ENCODE measurements around the gene ELOVL4.
A peak's percentile ranks its signal among the peaks of the same experiment; 100 is the strongest.

Gene ELOVL4

DNA sequence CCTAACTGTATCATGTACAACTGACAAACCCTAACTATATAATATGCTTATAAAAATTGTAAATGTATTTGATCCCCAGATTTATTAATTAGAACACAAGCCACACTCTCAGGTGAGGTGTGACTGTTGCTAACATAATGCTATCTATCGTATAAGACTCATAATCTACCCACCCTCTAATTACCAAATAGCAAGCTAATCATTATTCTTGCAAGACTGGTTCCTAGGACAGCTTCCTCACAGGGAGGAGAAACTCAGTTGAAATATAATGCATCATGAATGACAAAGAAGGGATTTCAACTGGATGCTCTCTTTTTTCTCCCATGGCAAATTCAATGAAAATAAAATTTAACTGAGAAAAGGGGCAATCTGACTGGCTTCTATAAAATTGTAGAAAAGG, 35.4 kb downstream of the ELOVL4 start:
- no peak for DNase-seq

DNA sequence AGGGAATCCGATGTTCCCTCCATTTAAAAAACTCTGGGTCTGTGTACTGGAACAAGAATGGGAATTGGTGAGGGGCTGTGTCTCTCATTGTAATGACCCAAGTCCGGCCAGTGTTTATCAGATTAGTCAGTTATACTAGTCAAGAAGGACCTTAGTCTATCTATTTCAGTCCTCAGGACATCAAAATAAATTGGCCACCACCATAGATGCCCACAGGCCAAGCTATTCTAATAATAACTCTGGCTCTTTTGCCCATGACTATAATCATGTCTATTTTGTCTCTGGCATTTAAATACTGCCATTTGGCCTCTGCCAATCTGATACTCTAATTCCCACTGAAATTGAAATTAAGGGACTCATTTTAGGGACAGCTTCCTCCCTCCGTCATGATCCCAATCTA, 37.8 kb downstream of the ELOVL4 start:
- DNase-seq = no peak

DNA sequence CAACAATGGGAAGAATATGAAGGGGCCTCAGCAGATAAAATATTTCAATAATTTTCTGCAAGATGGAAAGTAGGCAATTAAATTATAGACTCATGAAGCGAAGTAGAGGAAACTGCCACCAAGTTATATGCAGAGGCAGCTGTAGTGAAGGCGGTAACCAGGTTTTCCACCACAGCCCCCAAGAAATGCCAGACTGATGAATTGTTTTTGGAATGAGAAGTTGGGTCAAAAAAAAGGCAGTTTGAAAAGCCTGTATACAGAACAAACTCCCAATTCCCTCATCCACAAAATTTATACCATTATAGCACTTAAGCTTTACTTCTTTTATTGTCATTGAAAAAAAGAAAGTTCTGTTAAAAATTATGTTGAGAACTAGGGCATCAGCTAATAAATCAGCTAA, 45.3 kb downstream of the ELOVL4 start:
- DNase-seq = no peak

DNA sequence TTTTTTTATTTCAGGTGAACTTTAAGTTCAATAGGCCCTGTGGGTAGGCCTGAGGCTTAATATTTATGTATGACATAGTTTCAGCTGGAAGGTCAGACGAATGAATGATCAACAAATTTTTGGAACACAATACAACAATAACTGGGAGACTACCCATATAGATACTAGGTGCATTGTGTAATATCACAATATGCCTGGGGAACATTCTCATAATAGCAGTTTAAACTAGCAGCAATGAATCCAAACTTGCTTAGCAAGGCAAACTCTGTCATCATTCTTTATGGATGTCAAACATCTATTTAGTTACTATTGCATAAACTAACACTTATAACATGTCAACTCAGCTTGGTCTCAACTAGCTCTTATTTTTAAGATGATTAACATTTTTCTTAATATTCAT, 49.3 kb downstream of the ELOVL4 start:
- no peak for DNase-seq

GRCh38 chr6:79896075-79896449, 51.3 kb downstream of the ELOVL4 start:
- DNase-seq = no peak

GRCh38 chr6:79895382-79896074, 51.8 kb downstream of the ELOVL4 start:
- no peak for DNase-seq

GRCh38 chr6:79894939-79895338, 52.4 kb downstream of the ELOVL4 start:
- DNase-seq = no peak

DNA sequence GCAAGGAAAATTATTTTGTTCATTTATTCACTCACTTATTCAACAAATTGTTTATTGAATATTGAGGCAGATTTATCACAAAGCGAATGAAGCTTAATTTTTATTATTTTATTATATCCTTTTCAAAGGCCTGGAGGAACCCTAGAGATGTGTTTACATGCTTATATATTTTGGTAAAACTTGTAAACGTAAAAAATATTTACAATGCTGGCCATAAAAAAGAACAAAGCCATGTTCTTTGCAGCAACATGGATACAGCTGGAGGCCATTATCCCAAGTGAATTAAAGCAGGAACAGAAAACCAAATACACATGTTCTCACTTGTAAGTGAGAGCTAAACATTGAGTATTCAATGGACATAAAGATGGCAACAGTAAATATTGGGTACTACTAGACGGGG, 58.8 kb downstream of the ELOVL4 start:
- DNase-seq = no peak

- no peak for DNase-seq
Observed at GRCh38 chr6:79878142-79878748, 69.1 kb downstream of the ELOVL4 start.

DNA sequence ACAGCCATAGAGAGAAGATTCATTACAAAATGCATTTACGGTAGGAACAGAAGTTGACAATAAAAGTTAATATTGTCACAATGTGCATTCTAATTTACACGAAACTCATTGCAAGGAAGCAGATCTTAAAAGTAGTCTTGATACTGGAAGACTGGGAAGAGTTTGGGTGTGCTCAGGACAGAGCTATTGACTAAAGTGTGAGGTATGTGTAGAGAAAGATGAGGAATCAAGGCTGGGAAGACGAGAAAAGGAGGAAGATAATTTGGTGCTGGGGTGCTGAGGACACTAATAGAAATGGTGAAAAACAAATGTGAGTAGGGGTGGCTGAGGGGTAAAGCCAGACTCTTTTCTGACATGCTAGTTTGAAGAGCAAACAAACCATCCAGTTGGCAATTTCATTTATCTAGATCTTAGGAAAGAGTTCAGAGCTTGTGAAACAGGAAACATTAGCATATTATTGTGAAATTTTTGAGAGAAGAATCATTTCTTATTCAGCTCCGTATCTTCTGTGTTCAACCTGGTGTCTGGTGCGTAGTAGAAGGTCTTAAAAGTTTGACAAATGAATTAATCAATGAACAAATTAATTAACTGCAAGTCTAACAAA, 72.7 kb downstream of the ELOVL4 start:
- DNase-seq = no peak

DNA sequence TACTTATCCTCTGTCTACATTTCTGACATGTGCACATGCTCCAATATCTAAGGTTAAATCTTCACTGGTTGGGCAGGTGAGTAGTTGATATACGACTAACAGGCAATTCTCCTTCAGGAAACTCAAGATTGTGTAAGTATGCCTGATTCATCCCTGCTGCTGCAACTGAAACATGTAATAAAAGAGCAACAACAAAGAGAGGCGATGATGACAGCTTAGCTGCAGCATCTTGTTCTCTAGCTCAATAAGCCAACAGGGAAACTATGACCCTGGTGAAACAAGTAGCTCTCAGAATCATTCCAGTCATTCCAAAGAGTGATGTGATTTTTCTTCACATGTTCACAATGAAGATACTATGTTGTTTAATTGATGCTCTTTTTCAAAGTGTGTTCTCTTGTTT, 74.4 kb downstream of the ELOVL4 start:
- no peak for DNase-seq

- no peak for DNase-seq
Observed at GRCh38 chr6:79872303-79872702, 75.0 kb downstream of the ELOVL4 start.

- DNase-seq = peak; percentile 78
Observed at GRCh38 chr6:79869600-79870084, 77.7 kb downstream of the ELOVL4 start.

- no peak for DNase-seq
Observed at GRCh38 chr6:79869184-79869583, 78.2 kb downstream of the ELOVL4 start.

GRCh38 chr6:79868098-79868722, 79.1 kb downstream of the ELOVL4 start:
- no peak for DNase-seq

Data from activated CD8-positive, alpha-beta memory T cell treated with anti-CD3 and anti-CD28 coated beads, Interleukin-2, amount 50 U/mL, for 4 hours (primary cell).